Neural cell (in vitro differentiated cells): ENCODE measurements around the gene TMEM272. TPM values are rescaled to one million over a fixed set of nuclear protein-coding genes. Genes with fewer than 3 reads are reported as not detected.

ENCODE experiments used
- H2AFZ ChIP-seq: fragments of 200-600, 300-800 bp; sonication (generic), shearing (Covaris generic); 2 replicates; pipeline ENCODE4 v1.6.0; 2014; ENCODE audit warnings: low read depth, mild to moderate bottlenecking, antibody characterized with exemption, low read length, moderate library complexity
- H3F3A ChIP-seq: fragments of 200-600 bp; shearing (Covaris generic); 2 replicates; pipeline ENCODE4 v1.6.1; 2016; ENCODE audit warnings: mild to moderate bottlenecking, moderate library complexity, mixed read lengths, antibody characterized with exemption, low read length; ENCODE audit not compliant: insufficient read depth, poor library complexity, severe bottlenecking
- H3K27ac ChIP-seq: fragments of 200-600, 300-800 bp; sonication (generic), shearing (Covaris generic); 2 replicates; pipeline ENCODE4 v1.5.1; 2014; ENCODE audit warnings: mild to moderate bottlenecking, low read length, moderate library complexity
- H3K27me3 ChIP-seq: fragments of 300-800, 200-600 bp; sonication (generic), shearing (Covaris generic); 2 replicates; pipeline ENCODE4 v1.6.0; 2014; ENCODE audit warnings: mild to moderate bottlenecking, low read depth, low read length, moderate library complexity; ENCODE audit not compliant: insufficient read depth
- H3K36me3 ChIP-seq: fragments of 300-800, 200-600 bp; sonication (generic), shearing (Covaris generic); 2 replicates; pipeline ENCODE4 v1.5.1; 2014; ENCODE audit warnings: mild to moderate bottlenecking, antibody characterized with exemption, low read length, moderate library complexity; ENCODE audit not compliant: insufficient read depth
- H3K4me2 ChIP-seq: fragments of 300-800, 200-600 bp; sonication (generic), shearing (Covaris generic); 2 replicates; pipeline ENCODE4 v1.6.0; 2014; ENCODE audit warnings: mild to moderate bottlenecking, low read length
- H3K4me3 ChIP-seq: fragments of 300-800, 200-600 bp; sonication (generic), shearing (Covaris generic); 2 replicates; pipeline ENCODE4 v1.5.1; 2014; ENCODE audit warnings: mild to moderate bottlenecking, low read length, moderate library complexity
- H3K79me2 ChIP-seq: fragments of 200-600 bp; shearing (Covaris generic); replicated peaks from 2 replicates; pipeline ENCODE4 v1.6.0; 2014; ENCODE audit warnings: mild to moderate bottlenecking, low read length, moderate library complexity; ENCODE audit not compliant: insufficient read depth
- H3K9ac ChIP-seq: fragments of 300-800, 200-600 bp; sonication (generic), shearing (Covaris generic); 2 replicates; pipeline ENCODE4 v1.6.1; 2016; ENCODE audit warnings: mild to moderate bottlenecking, low read length, mixed read lengths
- H3K9me2 ChIP-seq: fragments of 200-600 bp; shearing (Covaris generic); 2 replicates; pipeline ENCODE4 v1.6.1; 2016; ENCODE audit warnings: mild to moderate bottlenecking, low read length, mixed read lengths; ENCODE audit not compliant: insufficient read depth
- H3K9me3 ChIP-seq: fragments of 200-600, 300-800 bp; sonication (generic), shearing (Covaris generic); 2 replicates; pipeline ENCODE4 v1.6.1; 2016; ENCODE audit warnings: mild to moderate bottlenecking, mixed run types, low read length, moderate library complexity, mixed read lengths
- H4K20me1 ChIP-seq: fragments of 200-600 bp; shearing (Covaris generic); 2 replicates; pipeline ENCODE4 v1.6.1; 2016; ENCODE audit warnings: mild to moderate bottlenecking, mixed run types; ENCODE audit not compliant: insufficient read depth
- CTCF ChIP-seq: fragments of 450-650 bp; IDR thresholded peaks from 2 replicates; pipeline ENCODE4 v1.5.1; 2014; ENCODE audit warnings: antibody characterized with exemption, mild to moderate bottlenecking, moderate library complexity; ENCODE audit not compliant: poor library complexity, severe bottlenecking
- EP300 ChIP-seq: fragments of 450-650 bp; conservative IDR thresholded peaks from 2 replicates; pipeline ENCODE4 v1.6.1; 2014; ENCODE audit warnings: antibody characterized with exemption, mild to moderate bottlenecking, moderate library complexity; ENCODE audit not compliant: poor library complexity, severe bottlenecking
- EZH2 ChIP-seq: fragments of 200-600, 300-800 bp; shearing (Covaris generic), sonication (generic); IDR thresholded peaks from 2 replicates; pipeline ENCODE4 v1.6.1; 2014; ENCODE audit warnings: antibody characterized with exemption, low read length, borderline replicate concordance, mild to moderate bottlenecking; ENCODE audit not compliant: insufficient read depth, poor library complexity, severe bottlenecking
- MXI1 ChIP-seq: fragments of 450-650 bp; conservative IDR thresholded peaks from 2 replicates; pipeline ENCODE4 v1.6.1; 2014; ENCODE audit warnings: antibody characterized with exemption, mild to moderate bottlenecking; ENCODE audit not compliant: poor library complexity, severe bottlenecking
- POLR2AphosphoS5 ChIP-seq: IDR thresholded peaks from 2 replicates; pipeline ENCODE4 v1.6.1; 2012
- RAD21 ChIP-seq: fragments of 450-650 bp; conservative IDR thresholded peaks from 2 replicates; pipeline ENCODE4 v1.6.1; 2014; ENCODE audit warnings: antibody characterized with exemption, mild to moderate bottlenecking, moderate library complexity
- SMC3 ChIP-seq: fragments of 450-650 bp; conservative IDR thresholded peaks from 2 replicates; pipeline ENCODE4 v1.6.1; 2014; ENCODE audit warnings: antibody characterized with exemption, mild to moderate bottlenecking, moderate library complexity; ENCODE audit not compliant: poor library complexity
- TAF1 ChIP-seq: IDR thresholded peaks from 2 replicates; pipeline ENCODE4 v1.6.1; 2012; ENCODE audit warnings: low read depth
- polyA plus RNA-seq: library from polyadenylated mRNA; depleted of rRNA; stranded (reverse); fragments of >200 nt; gene quantifications from 2 replicates; pipeline ENCODE4 v1.2.3, GENCODE V29; 2014
- TF ChIP-seq, protein P1 (sequence below): IDR thresholded peaks from 2 replicates; pipeline ENCODE4 v1.6.1; 2012; ENCODE audit warnings: borderline replicate concordance

The TMEM272 gene
- polyA plus RNA-seq, 1 donor from 2014 or later, result 0.77 TPM

GRCh38 chr13:51865838-51866237 lies 20.9 kb upstream of the TMEM272 start:
- no peak overlapping the region for H2AFZ ChIP-seq

DNA sequence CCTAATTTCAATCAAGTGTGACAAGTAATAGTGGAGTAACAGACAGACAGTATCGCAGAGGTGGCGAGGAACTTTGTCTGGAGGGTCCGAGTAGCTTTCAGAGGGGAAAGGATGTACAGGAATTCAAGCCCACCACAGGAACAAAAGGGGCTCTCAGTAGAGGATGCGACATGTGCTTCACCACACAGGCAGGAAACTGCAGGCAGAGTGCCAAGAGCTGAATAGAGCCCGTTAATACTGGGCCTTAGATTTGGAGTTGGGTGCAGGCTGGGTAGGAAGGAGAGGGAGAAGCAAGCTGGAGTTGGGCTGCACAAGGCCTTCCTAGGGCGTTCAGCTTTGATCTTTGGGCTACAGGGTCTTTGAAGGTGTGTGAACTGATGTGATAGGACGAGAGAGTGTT lies 18.0 kb upstream of the TMEM272 start:
- no peaks in the 10 kb centered on the region for H3K9me2 ChIP-seq
- no peak overlapping the region for H3K4me3 ChIP-seq
- TF ChIP-seq EP300 (no peak), RAD21 (no peak), MXI1 (no peak), SMC3 (no peak), EZH2 (no peak), CTCF (no peak), POLR2AphosphoS5 (no peak), TAF1 (no peak)
- TF ChIP-seq, protein P1, sequence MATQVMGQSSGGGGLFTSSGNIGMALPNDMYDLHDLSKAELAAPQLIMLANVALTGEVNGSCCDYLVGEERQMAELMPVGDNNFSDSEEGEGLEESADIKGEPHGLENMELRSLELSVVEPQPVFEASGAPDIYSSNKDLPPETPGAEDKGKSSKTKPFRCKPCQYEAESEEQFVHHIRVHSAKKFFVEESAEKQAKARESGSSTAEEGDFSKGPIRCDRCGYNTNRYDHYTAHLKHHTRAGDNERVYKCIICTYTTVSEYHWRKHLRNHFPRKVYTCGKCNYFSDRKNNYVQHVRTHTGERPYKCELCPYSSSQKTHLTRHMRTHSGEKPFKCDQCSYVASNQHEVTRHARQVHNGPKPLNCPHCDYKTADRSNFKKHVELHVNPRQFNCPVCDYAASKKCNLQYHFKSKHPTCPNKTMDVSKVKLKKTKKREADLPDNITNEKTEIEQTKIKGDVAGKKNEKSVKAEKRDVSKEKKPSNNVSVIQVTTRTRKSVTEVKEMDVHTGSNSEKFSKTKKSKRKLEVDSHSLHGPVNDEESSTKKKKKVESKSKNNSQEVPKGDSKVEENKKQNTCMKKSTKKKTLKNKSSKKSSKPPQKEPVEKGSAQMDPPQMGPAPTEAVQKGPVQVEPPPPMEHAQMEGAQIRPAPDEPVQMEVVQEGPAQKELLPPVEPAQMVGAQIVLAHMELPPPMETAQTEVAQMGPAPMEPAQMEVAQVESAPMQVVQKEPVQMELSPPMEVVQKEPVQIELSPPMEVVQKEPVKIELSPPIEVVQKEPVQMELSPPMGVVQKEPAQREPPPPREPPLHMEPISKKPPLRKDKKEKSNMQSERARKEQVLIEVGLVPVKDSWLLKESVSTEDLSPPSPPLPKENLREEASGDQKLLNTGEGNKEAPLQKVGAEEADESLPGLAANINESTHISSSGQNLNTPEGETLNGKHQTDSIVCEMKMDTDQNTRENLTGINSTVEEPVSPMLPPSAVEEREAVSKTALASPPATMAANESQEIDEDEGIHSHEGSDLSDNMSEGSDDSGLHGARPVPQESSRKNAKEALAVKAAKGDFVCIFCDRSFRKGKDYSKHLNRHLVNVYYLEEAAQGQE, result no peak
- H3K27me3 ChIP-seq, result no peaks in the 10 kb centered on the region
- H3K9me3 ChIP-seq, result no peaks in the 10 kb centered on the region
- no peak overlapping the region for H3K9ac ChIP-seq
- H3K79me2 ChIP-seq, result no peaks in the 10 kb centered on the region
- H2AFZ ChIP-seq, result no peak overlapping the region
- H3K4me2 ChIP-seq, result no peak overlapping the region
- H4K20me1 ChIP-seq, result no peaks in the 10 kb centered on the region
- H3F3A ChIP-seq, result no peaks in the 10 kb centered on the region
- H3K36me3 ChIP-seq, result no peaks in the 10 kb centered on the region
- H3K27ac ChIP-seq, result no peak overlapping the region

More at GRCh38 chr13:51865838-51866237, 20.9 kb upstream of the TMEM272 start:
- no peak overlapping the region for H3K9ac ChIP-seq
- H3K4me2 ChIP-seq, result no peak overlapping the region
- no peaks in the 10 kb centered on the region for H3F3A ChIP-seq
- H3K9me2 ChIP-seq, result no peaks in the 10 kb centered on the region
- H3K9me3 ChIP-seq, result no peaks in the 10 kb centered on the region
- no peak overlapping the region for H3K4me3 ChIP-seq
- no peaks in the 10 kb centered on the region for H3K79me2 ChIP-seq
- no peak overlapping the region for H3K27ac ChIP-seq
- no peaks in the 10 kb centered on the region for H3K27me3 ChIP-seq
- no peaks in the 10 kb centered on the region for H3K36me3 ChIP-seq
- no peaks in the 10 kb centered on the region for H4K20me1 ChIP-seq
- no peak for TF ChIP-seq POLR2AphosphoS5
- no peak for TF ChIP-seq RAD21
- no peak for TF ChIP-seq CTCF
- TF ChIP-seq, protein P1, result no peak
- TF ChIP-seq MXI1, result no peak
- no peak for TF ChIP-seq SMC3
- no peak for TF ChIP-seq TAF1
- TF ChIP-seq EP300, result no peak
- no peak for TF ChIP-seq EZH2
